Subcutaneous abdominal adipose tissue (tissue), 5 donors: ENCODE results near the gene RBM22.

Source experiments
- H3K27ac ChIP-seq: one replicate; pipeline ENCODE4 v1.7.0; 2013; ENCODE audit warnings: low read depth, mild to moderate bottlenecking, inconsistent platforms, low read length, moderate library complexity
- H3K27me3 ChIP-seq, 5 donors: one replicate each; pipeline ENCODE4 v1.7.0; 2013; ENCODE audit warnings: low read length in 5 of 5, inconsistent platforms in 1 of 5; ENCODE audit not compliant: control insufficient read depth in 5 of 5, insufficient read depth in 4 of 5
- H3K36me3 ChIP-seq, 5 donors: one replicate each; pipeline ENCODE4 v1.7.0; 2013; ENCODE audit warnings: low read length in 5 of 5; ENCODE audit not compliant: control insufficient read depth in 5 of 5, insufficient read depth in 5 of 5
- H3K4me1 ChIP-seq, 5 donors: one replicate each; pipeline ENCODE4 v1.7.0; 2013; ENCODE audit warnings: low read length in 5 of 5, mild to moderate bottlenecking in 3 of 5, moderate library complexity in 1 of 5; ENCODE audit not compliant: control insufficient read depth in 5 of 5, insufficient read depth in 5 of 5
- H3K4me3 ChIP-seq, 5 donors: one replicate each; pipeline ENCODE4 v1.7.0; 2013; ENCODE audit warnings: low read length in 5 of 5, low read depth in 1 of 5
- H3K9ac ChIP-seq, 5 donors: one replicate each; pipeline ENCODE4 v1.7.0; 2013; ENCODE audit warnings: low read length in 5 of 5, mild to moderate bottlenecking in 4 of 5, moderate library complexity in 3 of 5
- H3K9me3 ChIP-seq, 5 donors: one replicate each; pipeline ENCODE4 v1.7.0; 2013; ENCODE audit warnings: low read length in 5 of 5; ENCODE audit not compliant: control insufficient read depth in 5 of 5
- donor health status: healthy.
- donor health status: healthy.
- donor health status: healthy.
- donor health status: healthy.
- donor health status: healthy.

Gene RBM22

GRCh38 chr5:150675069-150675468 lies 25.8 kb downstream of the RBM22 start:
- Histone ChIP-seq H3K9ac (no peak overlapping the region), H3K4me1 (peaks cover 0 to 42% (median 35%) of the 10 kb centered on the region in 5 donors), H3K27ac (no peak overlapping the region)

GRCh38 chr5:150674341-150674821 lies 26.5 kb downstream of the RBM22 start:
- H3K9me3 ChIP-seq = no peaks in the 10 kb centered on the region
- peaks cover 0 to 6% (median 3%) of the 10 kb centered on the region in 5 donors for H3K36me3 ChIP-seq
- peaks cover 0 to 42% (median 35%) of the 10 kb centered on the region in 5 donors for H3K4me1 ChIP-seq
- H3K4me3 ChIP-seq = no peak overlapping the region
- peaks cover 0 to 3% (median 0%) of the 10 kb centered on the region in 5 donors for H3K27me3 ChIP-seq
- H3K27ac ChIP-seq = peak overlapping the region; percentile 44
- H3K9ac ChIP-seq = no peak overlapping the region

More at GRCh38 chr5:150675069-150675468, 25.8 kb downstream of the RBM22 start:
- H3K36me3 ChIP-seq = peaks cover 0 to 6% (median 3%) of the 10 kb centered on the region in 5 donors
- H3K9me3 ChIP-seq = no peaks in the 10 kb centered on the region
- peaks cover 0 to 3% (median 0%) of the 10 kb centered on the region in 5 donors for H3K27me3 ChIP-seq
- H3K4me3 ChIP-seq = no peak overlapping the region

- Histone ChIP-seq H3K9ac (no peak overlapping the region), H3K27ac (no peak overlapping the region), H3K4me1 (peaks cover 0 to 42% (median 35%) of the 10 kb centered on the region in 5 donors), H3K4me3 (peak overlapping the region; percentile 65 to 80 (median 69)), H3K27me3 (peaks cover 0 to 3% (median 0%) of the 10 kb centered on the region in 5 donors), H3K36me3 (no peaks in the 10 kb centered on the region), H3K9me3 (no peaks in the 10 kb centered on the region)
These were observed 28.0 kb downstream of the RBM22 start for GRCh38 chr5:150672884-150673275.

- no peaks in the 10 kb centered on the region for H3K9me3 ChIP-seq
- peaks cover 0 to 3% (median 0%) of the 10 kb centered on the region in 5 donors for H3K27me3 ChIP-seq
- H3K4me3 ChIP-seq = peak overlapping the region; percentile 65 to 80 (median 69)
- H3K9ac ChIP-seq = peak overlapping the region in 3 of 5 donors; percentile 23 to 63 (median 62)
- H3K4me1 ChIP-seq = peaks cover 0 to 42% (median 35%) of the 10 kb centered on the region in 5 donors
- no peaks in the 10 kb centered on the region for H3K36me3 ChIP-seq
- H3K27ac ChIP-seq = no peak overlapping the region
These were observed 28.5 kb downstream of the RBM22 start for GRCh38 chr5:150672237-150672883.

- H3K36me3 ChIP-seq = no peaks in the 10 kb centered on the region
- H3K27ac ChIP-seq = no peak overlapping the region
- H3K4me1 ChIP-seq = peaks cover 0 to 42% (median 35%) of the 10 kb centered on the region in 5 donors
- peaks cover 0 to 3% (median 0%) of the 10 kb centered on the region in 5 donors for H3K27me3 ChIP-seq
- no peaks in the 10 kb centered on the region for H3K9me3 ChIP-seq
- H3K9ac ChIP-seq = peak overlapping the region in 3 of 5 donors; percentile 52 to 62 (median 58)
- peak overlapping the region; percentile 56 to 80 (median 69) for H3K4me3 ChIP-seq
These were observed 29.2 kb downstream of the RBM22 start for GRCh38 chr5:150671509-150672236.

GRCh38 chr5:150670948-150671310 lies 29.9 kb downstream of the RBM22 start:
- Histone ChIP-seq H3K4me1 (peaks cover 0 to 42% (median 35%) of the 10 kb centered on the region in 5 donors), H3K9ac (no peak overlapping the region), H3K27ac (no peak overlapping the region), H3K4me3 (no peak overlapping the region), H3K36me3 (no peaks in the 10 kb centered on the region), H3K9me3 (no peaks in the 10 kb centered on the region), H3K27me3 (peaks cover 0 to 3% (median 0%) of the 10 kb centered on the region in 5 donors)

GRCh38 chr5:150670275-150670947 lies 30.5 kb downstream of the RBM22 start:
- no peak overlapping the region for H3K9ac ChIP-seq
- H3K4me3 ChIP-seq = no peak overlapping the region
- H3K27me3 ChIP-seq = peaks cover 0 to 3% (median 0%) of the 10 kb centered on the region in 5 donors
- no peaks in the 10 kb centered on the region for H3K36me3 ChIP-seq
- H3K27ac ChIP-seq = no peak overlapping the region
- H3K9me3 ChIP-seq = no peaks in the 10 kb centered on the region
- H3K4me1 ChIP-seq = peaks cover 0 to 42% (median 35%) of the 10 kb centered on the region in 5 donors

- Histone ChIP-seq H3K27ac (no peak overlapping the region), H3K27me3 (no peaks in the 10 kb centered on the region), H3K9ac (no peak overlapping the region), H3K4me1 (no peaks in the 10 kb centered on the region), H3K9me3 (no peaks in the 10 kb centered on the region), H3K36me3 (no peaks in the 10 kb centered on the region), H3K4me3 (no peak overlapping the region)
These were observed 35.8 kb downstream of the RBM22 start for GRCh38 chr5:150665044-150665443.

- H3K27me3 ChIP-seq = no peaks in the 10 kb centered on the region
- no peaks in the 10 kb centered on the region for H3K9me3 ChIP-seq
- H3K4me3 ChIP-seq = no peak overlapping the region
- no peak overlapping the region for H3K27ac ChIP-seq
- H3K36me3 ChIP-seq = no peaks in the 10 kb centered on the region
- no peak overlapping the region for H3K9ac ChIP-seq
- peaks cover under 1 to 8% (median 3%) of the 10 kb centered on the region in 5 donors for H3K4me1 ChIP-seq
These were observed 36.9 kb downstream of the RBM22 start for GRCh38 chr5:150663936-150664335.
